ENCODE measurements around the gene PPP1R16B. TPM values are rescaled to one million over a fixed set of nuclear protein-coding genes. Genes with fewer than 3 reads are reported as not detected.
"Not testable (repeated sequence)": the region's sequence is repeated elsewhere in the genome, so short reads cannot be mapped to it uniquely, and the experiment has no call there.

Gene PPP1R16B
- total RNA-seq, 2 donors from 2014 or later = 45.5 to 80.4 TPM

- Mint-ChIP-seq H3K9me3 (no peaks in the 10 kb centered on the region), H3K36me3 (peaks cover 20 to 48% of the 10 kb centered on the region in 2 donors), H3K27ac (no peak overlapping the region)
- no peak for DNase-seq (ENCODE audit: low spot score in 2 of 2)
- no peak for ATAC-seq
Measured at GRCh38 chr20:38853759-38854158, 48.3 kb downstream of the PPP1R16B start.

GRCh38 chr20:38854654-38855066 lies 49.2 kb downstream of the PPP1R16B start:
- Mint-ChIP-seq H3K27ac (no peak overlapping the region), H3K36me3 (peaks cover 20 to 48% of the 10 kb centered on the region in 2 donors), H3K9me3 (no peaks in the 10 kb centered on the region)
- no peak for DNase-seq (ENCODE audit: low spot score in 2 of 2)
- ATAC-seq = no peak

GRCh38 chr20:38855356-38855755 lies 49.9 kb downstream of the PPP1R16B start:
- no peak for ATAC-seq
- no peak for DNase-seq (ENCODE audit: low spot score in 2 of 2)
- H3K9me3 Mint-ChIP-seq = no peaks in the 10 kb centered on the region
- peaks cover 20 to 48% of the 10 kb centered on the region in 2 donors for H3K36me3 Mint-ChIP-seq
- H3K27ac Mint-ChIP-seq = no peak overlapping the region

GRCh38 chr20:38856570-38856969 lies 51.1 kb downstream of the PPP1R16B start:
- H3K36me3 Mint-ChIP-seq = peaks cover 20 to 44% of the 10 kb centered on the region in 2 donors
- ATAC-seq (no peak), DNase-seq (ENCODE audit: low spot score in 2 of 2) (no peak)
- H3K9me3 Mint-ChIP-seq = no peaks in the 10 kb centered on the region
- no peak overlapping the region for H3K27ac Mint-ChIP-seq

- H3K9me3 Mint-ChIP-seq = no peaks in the 10 kb centered on the region
- peaks cover 20 to 33% of the 10 kb centered on the region in 2 donors for H3K36me3 Mint-ChIP-seq
- peak overlapping the region in 1 of 2 donors; percentile 36 for H3K27ac Mint-ChIP-seq
- DNase-seq (ENCODE audit: low spot score in 2 of 2) = no peak
- no peak for ATAC-seq
Measured at GRCh38 chr20:38857703-38858102, 52.2 kb downstream of the PPP1R16B start.

GRCh38 chr20:38859070-38859690 lies 53.7 kb downstream of the PPP1R16B start:
- ATAC-seq (peak; percentile 17 to 37), DNase-seq (ENCODE audit: low spot score in 2 of 2) (no peak)
- peak overlapping the region in 1 of 2 donors; percentile 61 for H3K27ac Mint-ChIP-seq
- H3K36me3 Mint-ChIP-seq = peaks cover 8 to 18% of the 10 kb centered on the region in 2 donors
- no peaks in the 10 kb centered on the region for H3K9me3 Mint-ChIP-seq

GRCh38 chr20:38859857-38860256 lies 54.4 kb downstream of the PPP1R16B start:
- DNase-seq (ENCODE audit: low spot score in 2 of 2); H3K9me3 Mint-ChIP-seq; ATAC-seq; H3K27ac Mint-ChIP-seq: not testable (repeated sequence)
- peaks cover 6 to 13% of the 10 kb centered on the region in 2 donors for H3K36me3 Mint-ChIP-seq

GRCh38 chr20:38861071-38861401 lies 55.5 kb downstream of the PPP1R16B start:
- H3K36me3 Mint-ChIP-seq = peaks cover 6 to 7% of the 10 kb centered on the region in 2 donors
- ATAC-seq = no peak
- peak overlapping the region; percentile 42 to 84 for H3K27ac Mint-ChIP-seq
- DNase-seq (ENCODE audit: low spot score in 2 of 2) = no peak
- no peaks in the 10 kb centered on the region for H3K9me3 Mint-ChIP-seq

- Mint-ChIP-seq H3K36me3 (peaks cover 6 to 7% of the 10 kb centered on the region in 2 donors), H3K27ac (peak overlapping the region; percentile 69 to 90), H3K9me3 (no peaks in the 10 kb centered on the region)
- DNase-seq (ENCODE audit: low spot score in 2 of 2) = no peak
- ATAC-seq = no peak
Measured at GRCh38 chr20:38862226-38862625, 56.7 kb downstream of the PPP1R16B start.

GRCh38 chr20:38863024-38863851 lies 57.7 kb downstream of the PPP1R16B start:
- ATAC-seq = peak; percentile 86 to 98
- peak overlapping the region; percentile 69 to 90 for H3K27ac Mint-ChIP-seq
- DNase-seq (ENCODE audit: low spot score in 2 of 2) = peak in 1 of 2 donors; percentile 67
- H3K36me3 Mint-ChIP-seq = peaks cover 0 to 10% of the 10 kb centered on the region in 2 donors
- peaks cover 0 to 3% of the 10 kb centered on the region in 2 donors for H3K9me3 Mint-ChIP-seq

GRCh38 chr20:38864662-38865061 lies 59.2 kb downstream of the PPP1R16B start:
- ATAC-seq (no peak), DNase-seq (ENCODE audit: low spot score in 2 of 2) (no peak)
- Mint-ChIP-seq H3K36me3 (peaks cover 0 to 14% of the 10 kb centered on the region in 2 donors), H3K27ac (no peak overlapping the region), H3K9me3 (peaks cover 0 to 3% of the 10 kb centered on the region in 2 donors)

- no peak for ATAC-seq
- no peak for DNase-seq (ENCODE audit: low spot score in 2 of 2)
- H3K36me3 Mint-ChIP-seq = peaks cover 0 to 14% of the 10 kb centered on the region in 2 donors
- H3K9me3 Mint-ChIP-seq = peaks cover 0 to 3% of the 10 kb centered on the region in 2 donors
- no peak overlapping the region for H3K27ac Mint-ChIP-seq
Measured at GRCh38 chr20:38866265-38867061, 61.0 kb downstream of the PPP1R16B start.

- peaks cover 0 to 14% of the 10 kb centered on the region in 2 donors for H3K36me3 Mint-ChIP-seq
- ATAC-seq = no peak
- H3K27ac Mint-ChIP-seq = no peak overlapping the region
- H3K9me3 Mint-ChIP-seq = peaks cover 0 to 3% of the 10 kb centered on the region in 2 donors
- DNase-seq (ENCODE audit: low spot score in 2 of 2) = no peak
Measured at GRCh38 chr20:38867062-38867359, 61.5 kb downstream of the PPP1R16B start.

GRCh38 chr20:38870733-38871559 lies 65.4 kb downstream of the PPP1R16B start:
- H3K36me3 Mint-ChIP-seq = peaks cover 0 to 19% of the 10 kb centered on the region in 2 donors
- DNase-seq (ENCODE audit: low spot score in 2 of 2) (no peak), ATAC-seq (peak in 1 of 2 donors; percentile 7)
- H3K27ac Mint-ChIP-seq = peak overlapping the region; percentile 51 to 62
- H3K9me3 Mint-ChIP-seq = peaks cover 0 to 3% of the 10 kb centered on the region in 2 donors

- Mint-ChIP-seq H3K27ac (peak overlapping the region in 1 of 2 donors; percentile 62), H3K36me3 (peaks cover 0 to 19% of the 10 kb centered on the region in 2 donors), H3K9me3 (peaks cover 0 to 3% of the 10 kb centered on the region in 2 donors)
- ATAC-seq (no peak), DNase-seq (ENCODE audit: low spot score in 2 of 2) (no peak)
Measured at GRCh38 chr20:38871560-38871953, 66.1 kb downstream of the PPP1R16B start.

- DNase-seq (ENCODE audit: low spot score in 2 of 2) (no peak), ATAC-seq (no peak)
- H3K27ac Mint-ChIP-seq = peak overlapping the region; percentile 94 to 98
- peaks cover 0 to 3% of the 10 kb centered on the region in 2 donors for H3K9me3 Mint-ChIP-seq
- H3K36me3 Mint-ChIP-seq = peaks cover 0 to 19% of the 10 kb centered on the region in 2 donors
Measured at GRCh38 chr20:38872036-38872435, 66.5 kb downstream of the PPP1R16B start.
